WTC11 (cell line): ENCODE measurements around the gene EYA2. TPM values are rescaled to one million over a fixed set of nuclear protein-coding genes. Genes with fewer than 3 reads are reported as not detected.

Source experiments
- ATAC-seq: fragments of 200-7000 bp; cut with Tn5 transposase; 2 replicates; pipeline ENCODE4 v1.10.0; 2021; ENCODE audit warnings: mild to moderate bottlenecking, moderate library complexity
- CTCF ChIA-PET: fragments of 300-600 bp; sonication (Branson Sonifier 250); formaldehyde crosslinking; loops from one replicate; lab custom pipeline; 2021; ENCODE audit warnings: antibody characterized with exemption; lab: Charles Lee
- POLR2A ChIA-PET: fragments of 350-600 bp; sonication (Branson Sonifier 250); formaldehyde crosslinking; loops from one replicate; lab custom pipeline; 2021; ENCODE audit warnings: antibody characterized with exemption; lab: Charles Lee
- DNase-seq: peaks from one replicate; pipeline ENCODE4 v3.0.0; 2021; ENCODE audit warnings: low spot score
- H3K27ac Mint-ChIP-seq: 2 replicates; pipeline ENCODE4 v1.8.0; 2021; ENCODE audit warnings: mixed read lengths
- H3K27me3 Mint-ChIP-seq: 2 replicates; pipeline ENCODE4 v1.8.0; 2021; ENCODE audit warnings: low read depth, mild to moderate bottlenecking, moderate library complexity, mixed read lengths
- H3K36me3 Mint-ChIP-seq: 2 replicates; pipeline ENCODE4 v1.8.0; 2021; ENCODE audit warnings: mixed read lengths
- H3K4me1 Mint-ChIP-seq: 2 replicates; pipeline ENCODE4 v1.8.0; 2022; ENCODE audit warnings: mixed read lengths
- H3K4me3 Mint-ChIP-seq: 2 replicates; pipeline ENCODE4 v1.8.0; 2021; ENCODE audit warnings: mild to moderate bottlenecking, moderate library complexity, mixed read lengths
- H3K9me3 Mint-ChIP-seq: 2 replicates; pipeline ENCODE4 v1.8.0; 2021; ENCODE audit warnings: mixed read lengths
- AFF4 ChIP-seq: sonication (generic); formaldehyde crosslinking; IDR thresholded peaks from 2 replicates; pipeline ENCODE4 v1.8.1; 2023; ENCODE audit warnings: mild to moderate bottlenecking, missing genetic modification reagents, borderline replicate concordance
- ATF6 ChIP-seq: sonication (generic); formaldehyde crosslinking; IDR thresholded peaks from 2 replicates; pipeline ENCODE4 v1.8.1; 2023; ENCODE audit warnings: mild to moderate bottlenecking, missing genetic modification reagents
- CBFB ChIP-seq: sonication (generic); formaldehyde crosslinking; IDR thresholded peaks from 2 replicates; pipeline ENCODE4 v1.8.1; 2022; ENCODE audit warnings: mild to moderate bottlenecking, low read depth, missing genetic modification reagents
- ELF4 ChIP-seq: sonication (generic); formaldehyde crosslinking; IDR thresholded peaks from 2 replicates; pipeline ENCODE4 v1.8.1; 2022; ENCODE audit warnings: low read depth, mild to moderate bottlenecking, moderate library complexity, missing genetic modification reagents
- EMX1 ChIP-seq: fragments of 250-450 bp; sonication (Bioruptor Pico); IDR thresholded peaks from 2 replicates; pipeline ENCODE4 v1.8.0; 2021; ENCODE audit warnings: mild to moderate bottlenecking
- ESRRA ChIP-seq: sonication (generic); formaldehyde crosslinking; IDR thresholded peaks from 2 replicates; pipeline ENCODE4 v1.8.1; 2022; ENCODE audit warnings: mild to moderate bottlenecking, missing genetic modification reagents, borderline replicate concordance
- GRHL2 ChIP-seq: fragments of 250-450 bp; sonication (Bioruptor Pico); IDR thresholded peaks from 2 replicates; pipeline ENCODE4 v1.8.0; 2022; ENCODE audit warnings: mild to moderate bottlenecking, moderate library complexity; ENCODE audit not compliant: insufficient replicate concordance, severe bottlenecking
- MAX ChIP-seq: sonication (generic); formaldehyde crosslinking; IDR thresholded peaks from 2 replicates; pipeline ENCODE4 v1.8.0; 2022; ENCODE audit warnings: mild to moderate bottlenecking, missing genetic modification reagents
- MXD4 ChIP-seq: fragments of 250-450 bp; sonication (Bioruptor Pico); IDR thresholded peaks from 2 replicates; pipeline ENCODE4 v1.8.0; 2021; ENCODE audit warnings: mild to moderate bottlenecking, moderate library complexity, borderline replicate concordance
- NR1H2 ChIP-seq: sonication (generic); formaldehyde crosslinking; IDR thresholded peaks from 2 replicates; pipeline ENCODE4 v1.9.0; 2021; ENCODE audit warnings: mild to moderate bottlenecking, moderate library complexity, missing genetic modification reagents
- NR2C2 ChIP-seq: sonication (generic); formaldehyde crosslinking; IDR thresholded peaks from 2 replicates; pipeline ENCODE4 v1.8.0; 2022; ENCODE audit warnings: mild to moderate bottlenecking, missing genetic modification reagents
- NR3C1 ChIP-seq: sonication (generic); formaldehyde crosslinking; conservative IDR thresholded peaks from 2 replicates; pipeline ENCODE4 v1.8.1; 2023; ENCODE audit warnings: low read depth, mild to moderate bottlenecking, missing genetic modification reagents
- SOX15 ChIP-seq: fragments of 250-450 bp; sonication (Bioruptor Pico); IDR thresholded peaks from 2 replicates; pipeline ENCODE4 v1.9.0; 2021; ENCODE audit warnings: mild to moderate bottlenecking
- TEAD4 ChIP-seq: sonication (generic); formaldehyde crosslinking; IDR thresholded peaks from 2 replicates; pipeline ENCODE4 v1.8.0; 2022; ENCODE audit warnings: mild to moderate bottlenecking, missing genetic modification reagents
- USF1 ChIP-seq: sonication (generic); formaldehyde crosslinking; IDR thresholded peaks from 2 replicates; pipeline ENCODE4 v1.8.0; 2022; ENCODE audit warnings: mild to moderate bottlenecking, missing genetic modification reagents
- ZBTB43 ChIP-seq: sonication (generic); formaldehyde crosslinking; IDR thresholded peaks from 2 replicates; pipeline ENCODE4 v1.8.1; 2023; ENCODE audit warnings: mild to moderate bottlenecking, missing genetic modification reagents
- ZNF317 ChIP-seq: sonication (generic); formaldehyde crosslinking; IDR thresholded peaks from 2 replicates; pipeline ENCODE4 v1.8.1; 2023; ENCODE audit warnings: low read depth, mild to moderate bottlenecking, moderate library complexity, missing genetic modification reagents, borderline replicate concordance
- ZNF512 ChIP-seq: sonication (generic); formaldehyde crosslinking; IDR thresholded peaks from 2 replicates; pipeline ENCODE4 v1.8.1; 2022; ENCODE audit warnings: missing genetic modification reagents, borderline replicate concordance
- total RNA-seq: library from RNA; stranded (reverse); gene quantifications from 3 replicates; pipeline ENCODE4 v1.2.3, GENCODE V29; 2021

The EYA2 gene
- total RNA-seq, 1 experiment from 2014 or later, result 1.5 TPM

- no peak for TF ChIP-seq MXD4 (CRISPR knock-in tag)
- ATAC-seq (no peak), DNase-seq (no peak)
- Mint-ChIP-seq H3K27ac (peak overlapping the region; percentile 46), H3K4me3 (no peak overlapping the region), H3K27me3 (no peaks in the 10 kb centered on the region), H3K4me1 (peaks cover 22% of the 10 kb centered on the region), H3K9me3 (no peaks in the 10 kb centered on the region), H3K36me3 (peaks cover 73% of the 10 kb centered on the region)
- CTCF ChIA-PET, result interaction anchor here (0.8 to 3.1 kb wide), 2 partner anchors 25 to 42 kb away, joined by 3 to 15 read pairs; no protein-coding TSS in a partner anchor
- POLR2A ChIA-PET, result interaction anchor here (0.5 kb wide), 1 partner anchor 137 kb away, joined by 4 read pairs; no protein-coding TSS in a partner anchor
Measured at GRCh38 chr20:47230811-47231256, 336.2 kb downstream of the EYA2 start.

- Mint-ChIP-seq H3K4me1 (peaks cover 22% of the 10 kb centered on the region), H3K27me3 (no peaks in the 10 kb centered on the region), H3K9me3 (no peaks in the 10 kb centered on the region), H3K4me3 (no peak overlapping the region)
- no peak for DNase-seq
- no peak for ATAC-seq
- TF ChIP-seq ZBTB43 (CRISPR knock-in tag) (no peak), ATF6 (CRISPR knock-in tag) (no peak), CBFB (CRISPR knock-in tag) (no peak), AFF4 (no peak), SOX15 (CRISPR knock-in tag) (no peak), NR3C1 (CRISPR knock-in tag) (no peak), ZNF317 (CRISPR knock-in tag) (no peak), NR2C2 (no peak), NR1H2 (CRISPR knock-in tag) (no peak), ZNF512 (CRISPR knock-in tag) (no peak)
- TF ChIP-seq, all 79 proteins: peak for 0
- ChIA-PET POLR2A (interaction anchor here (0.5 kb wide), 1 partner anchor 136 kb away, joined by 4 read pairs; no protein-coding TSS in a partner anchor), CTCF (interaction anchor here (0.8 to 3.1 kb wide), 3 partner anchors 26 to 42 kb away, joined by 3 to 15 read pairs (median 3); no protein-coding TSS in a partner anchor)
- H3K36me3 Mint-ChIP-seq, result peaks cover 73% of the 10 kb centered on the region
- H3K27ac Mint-ChIP-seq, result peak overlapping the region; percentile 51
Measured at GRCh38 chr20:47231382-47232039, 336.9 kb downstream of the EYA2 start.

GRCh38 chr20:47232518-47232917, 337.9 kb downstream of the EYA2 start:
- peaks cover 22% of the 10 kb centered on the region for H3K4me1 Mint-ChIP-seq
- ChIA-PET POLR2A (interaction anchor here (0.6 to 0.9 kb wide), 2 partner anchors 49 to 89 kb away, joined by 5 to 6 read pairs; no protein-coding TSS in a partner anchor), CTCF (interaction anchor here (1.0 to 3.1 kb wide), 3 partner anchors 27 to 152 kb away, joined by 3 to 17 read pairs (median 15); no protein-coding TSS in a partner anchor)
- peaks cover 75% of the 10 kb centered on the region for H3K36me3 Mint-ChIP-seq
- no peak for ATAC-seq
- no peaks in the 10 kb centered on the region for H3K27me3 Mint-ChIP-seq
- no peak for TF ChIP-seq TEAD4 (CRISPR knock-in tag)
- TF ChIP-seq GRHL2 (CRISPR knock-in tag), result no peak
- no peak for TF ChIP-seq NR3C1 (CRISPR knock-in tag)
- no peak for TF ChIP-seq EMX1 (CRISPR knock-in tag)
- no peak for TF ChIP-seq ELF4 (CRISPR knock-in tag)
- TF ChIP-seq USF1 (CRISPR knock-in tag), result no peak
- no peak for TF ChIP-seq MAX (CRISPR knock-in tag)
- TF ChIP-seq ESRRA (CRISPR knock-in tag), result no peak
- H3K27ac Mint-ChIP-seq, result peak overlapping the region; percentile 65; the same call in 1 of the 2 replicates
- no peaks in the 10 kb centered on the region for H3K9me3 Mint-ChIP-seq
- no peak for DNase-seq
- no peak overlapping the region for H3K4me3 Mint-ChIP-seq
